HK-2 (cell line): ENCODE results near the gene HOXB13.

ENCODE experiments used
- DNase-seq: peaks from one replicate; pipeline ENCODE4 v3.0.0-alpha.2; 2018; ENCODE audit not compliant: unreplicated experiment

Gene HOXB13

DNA sequence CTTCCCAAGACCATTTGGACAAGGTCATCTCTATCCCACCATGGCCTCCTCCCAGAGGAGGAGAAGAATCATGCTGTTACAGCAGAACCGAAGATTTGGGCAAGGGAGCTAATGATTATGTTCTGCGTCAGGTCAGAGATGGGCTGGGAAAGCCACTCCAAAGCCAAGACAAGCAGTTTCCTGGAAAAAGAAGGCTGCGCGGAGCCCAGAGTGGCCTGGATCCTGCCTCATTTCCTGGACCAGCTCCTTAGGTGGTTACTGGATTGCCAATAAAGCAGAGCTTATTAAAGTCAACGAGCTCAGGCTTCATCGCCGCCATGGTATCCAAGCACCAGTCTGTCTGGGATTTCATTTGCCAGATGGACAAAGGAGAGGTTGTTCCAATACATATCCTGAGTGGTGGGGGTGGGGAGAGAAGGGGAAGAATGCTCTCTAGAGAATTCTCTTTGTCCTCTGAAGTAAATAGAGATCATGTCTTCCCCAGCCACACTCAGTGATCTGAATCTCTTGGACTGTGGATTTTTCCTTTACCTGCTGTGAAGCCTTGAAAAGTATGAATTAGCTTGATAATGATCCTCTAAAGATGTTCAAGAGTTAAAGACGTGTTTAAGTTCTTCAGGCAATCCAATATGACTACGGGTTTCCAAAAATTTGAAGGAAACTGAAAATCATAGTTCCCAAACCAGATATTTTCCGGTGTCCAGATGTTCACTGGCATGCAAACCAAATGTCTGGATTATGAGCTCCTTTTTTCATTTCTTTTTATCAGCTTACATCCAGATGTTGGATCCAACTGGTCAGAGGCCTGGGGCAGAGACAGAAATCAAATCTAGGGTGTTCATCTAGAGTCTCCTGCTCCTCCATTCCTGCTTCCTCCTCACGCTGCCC is 23.9 kb downstream of the HOXB13 start:
- DNase-seq = no peak

DNA sequence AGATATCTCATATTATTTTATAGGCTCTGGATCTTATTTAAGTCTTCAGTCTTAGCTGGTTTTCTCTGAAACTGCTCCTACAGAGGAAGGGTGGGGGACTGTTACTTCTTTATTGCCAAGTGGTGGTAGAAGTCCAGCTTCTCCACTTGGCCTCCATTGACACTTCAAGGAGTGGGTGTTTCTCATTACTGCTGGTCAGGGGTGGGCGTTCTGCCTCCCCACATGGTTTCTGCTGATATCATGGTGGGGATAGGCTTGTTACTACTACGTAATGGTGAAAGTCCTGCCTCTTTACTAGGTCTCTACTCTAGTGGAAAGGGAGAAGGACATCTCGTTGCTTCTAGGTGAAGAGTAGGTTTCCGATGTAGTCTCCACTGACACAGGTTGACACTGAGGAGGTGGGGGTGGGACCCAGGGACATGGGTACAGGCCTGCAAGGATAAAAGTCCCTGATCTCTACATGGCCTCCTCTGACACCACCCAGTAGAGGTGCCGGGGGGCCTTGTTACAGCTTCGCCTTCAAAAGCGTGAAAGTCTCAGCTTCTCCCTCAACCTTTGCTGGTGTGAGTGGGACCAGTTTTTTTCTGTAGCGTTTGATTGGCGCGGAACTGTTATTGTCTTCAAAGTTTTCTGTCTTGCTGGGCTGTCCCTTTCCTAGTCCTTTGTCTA is 26.6 kb downstream of the HOXB13 start:
- no peak for DNase-seq

DNA sequence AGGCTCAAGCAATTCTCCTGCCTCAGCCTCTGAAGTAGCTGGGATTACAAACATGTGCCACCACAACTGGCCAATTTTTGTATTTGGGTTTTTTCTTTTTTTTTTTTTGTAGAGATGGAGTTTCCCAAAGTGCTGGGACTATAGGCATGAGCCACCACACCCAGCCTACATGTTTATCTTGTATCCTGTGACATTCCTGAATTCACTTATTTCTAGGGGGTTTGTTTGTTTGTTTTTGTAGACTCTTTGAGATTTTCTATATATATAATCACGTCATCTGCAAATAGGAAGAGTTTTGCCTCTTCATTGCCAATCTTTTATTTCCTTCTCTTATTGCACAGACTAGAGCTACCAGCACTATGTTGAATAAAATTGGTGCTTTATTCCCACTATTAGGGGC is 35.4 kb downstream of the HOXB13 start:
- DNase-seq = no peak

DNA sequence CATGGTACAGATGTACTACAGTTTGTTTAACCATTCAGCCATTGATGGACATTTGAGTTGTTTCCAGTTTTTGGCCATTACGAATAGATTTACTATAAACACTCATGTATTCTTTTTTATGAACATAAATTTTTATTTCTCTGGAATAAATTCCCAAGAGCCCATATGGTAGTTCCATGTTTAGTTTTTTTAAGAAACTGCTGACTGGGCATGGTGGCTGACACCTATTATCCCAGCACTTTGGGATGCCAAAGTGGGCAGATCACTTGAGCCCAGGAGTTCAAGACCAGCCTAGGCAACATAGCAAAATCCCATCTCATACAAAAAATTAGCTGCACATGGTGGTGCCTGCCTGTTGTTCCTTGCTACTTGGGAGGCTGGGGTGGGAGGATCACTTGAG is 36.5 kb downstream of the HOXB13 start:
- DNase-seq = no peak

DNA sequence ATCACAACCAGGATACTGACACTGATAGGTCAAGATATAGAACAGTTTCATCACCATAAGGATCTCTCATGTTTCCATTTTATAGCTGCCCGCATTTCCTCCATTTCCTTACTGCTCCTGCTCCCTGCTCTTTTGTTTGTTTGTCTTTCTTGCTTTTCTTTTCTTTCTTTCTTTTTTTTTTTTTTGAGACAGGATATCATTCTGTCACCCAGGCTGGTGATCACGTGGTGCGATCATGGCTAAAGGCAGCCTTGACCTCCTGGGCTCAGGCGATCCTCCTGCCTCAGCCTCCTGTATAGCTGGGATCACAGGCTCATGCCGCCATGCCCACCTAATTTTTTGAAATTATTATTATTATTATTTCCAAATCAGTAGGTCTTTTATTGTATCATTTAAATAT is 37.9 kb downstream of the HOXB13 start:
- DNase-seq = no peak

DNA sequence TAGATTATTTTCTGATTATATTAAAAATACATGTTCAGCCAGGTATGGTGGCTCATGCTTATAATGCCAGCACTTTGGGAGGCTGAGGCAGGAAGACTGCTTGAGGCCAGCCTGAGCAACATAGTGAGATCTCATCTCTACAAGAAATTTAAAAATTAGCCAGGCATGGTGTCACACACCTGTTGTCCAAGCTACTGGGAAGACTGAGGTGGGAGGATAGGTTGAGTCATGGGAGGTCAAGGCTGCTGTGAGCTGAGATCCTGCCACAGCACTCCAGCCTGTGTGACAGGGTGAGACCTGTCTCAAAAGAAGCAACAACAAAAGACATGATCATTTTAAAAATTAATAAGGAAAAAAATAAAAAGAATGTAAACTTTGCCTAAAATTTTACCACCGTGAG is 46.9 kb downstream of the HOXB13 start:
- DNase-seq = no peak

DNA sequence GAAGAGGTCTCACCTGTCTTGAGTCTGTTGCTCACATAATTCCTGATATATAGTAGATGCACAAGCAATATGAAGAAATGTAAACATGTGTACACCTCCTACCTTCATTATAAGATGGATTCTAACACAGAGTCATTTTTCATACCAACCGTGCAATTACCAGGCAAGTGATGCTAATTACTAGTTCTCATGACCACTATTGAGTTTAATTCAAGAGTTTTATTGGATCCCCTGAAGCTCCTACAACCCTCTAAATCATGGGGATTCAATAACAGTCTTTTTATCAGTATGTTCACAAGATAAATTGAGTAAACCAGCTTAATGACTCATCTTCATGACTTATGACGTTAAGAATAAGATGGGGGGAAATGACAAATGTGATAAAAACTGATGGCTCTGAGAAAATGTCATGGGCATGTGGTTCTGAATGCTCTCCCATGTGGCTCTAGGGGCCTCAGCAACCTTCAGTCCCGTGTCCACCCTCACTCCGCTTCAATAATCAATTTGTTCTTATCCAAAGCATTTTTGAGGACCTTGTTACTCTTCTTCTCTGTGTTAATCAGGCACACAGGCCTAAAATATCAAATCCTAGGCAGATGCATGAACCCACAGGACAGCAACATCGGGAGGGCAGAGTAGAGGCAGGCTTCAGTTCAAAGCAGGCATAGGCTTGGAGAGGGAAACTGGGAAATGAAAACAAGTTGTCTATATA is 49.0 kb downstream of the HOXB13 start:
- DNase-seq = no peak

DNA sequence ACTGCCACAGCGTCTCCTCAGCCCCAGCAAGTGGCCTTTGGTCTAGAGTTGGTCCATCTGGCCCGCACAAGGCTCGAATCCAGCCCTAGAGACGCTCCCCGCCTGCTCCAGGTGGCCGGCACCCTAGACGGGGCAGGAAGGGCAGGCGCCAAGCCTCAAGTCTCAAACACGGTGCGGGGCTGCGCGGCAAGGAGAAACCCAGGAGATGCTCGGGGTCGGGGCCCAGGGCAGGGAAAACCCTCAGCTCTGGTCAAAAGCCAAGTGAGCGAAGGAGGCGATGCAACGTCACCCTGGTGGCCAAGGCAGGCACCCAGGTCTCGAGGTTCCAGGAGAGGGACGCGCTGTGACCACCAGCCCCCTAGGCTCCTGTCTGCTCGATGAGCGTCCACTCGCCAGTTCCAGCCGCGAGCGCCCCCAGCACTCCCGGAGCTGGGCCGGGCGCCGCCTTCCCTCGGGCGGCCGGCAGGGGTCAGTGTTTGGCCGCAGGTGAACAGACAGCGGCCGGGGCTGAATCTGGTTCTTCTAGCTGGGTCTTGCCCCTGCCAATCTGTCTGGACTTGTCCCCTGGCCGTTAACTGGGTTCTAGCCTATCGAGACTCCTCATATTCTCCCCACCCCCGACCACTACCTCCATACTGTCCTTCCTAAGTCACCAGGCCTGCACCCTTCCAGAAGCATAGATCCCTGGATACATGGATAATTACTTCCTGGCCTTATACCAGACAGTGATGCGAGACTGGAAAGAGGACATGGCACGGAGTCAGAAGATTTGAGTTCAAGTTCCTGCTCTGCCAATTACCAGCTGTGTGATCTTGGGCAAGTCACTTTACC is 50.2 kb downstream of the HOXB13 start:
- DNase-seq = no peak

DNA sequence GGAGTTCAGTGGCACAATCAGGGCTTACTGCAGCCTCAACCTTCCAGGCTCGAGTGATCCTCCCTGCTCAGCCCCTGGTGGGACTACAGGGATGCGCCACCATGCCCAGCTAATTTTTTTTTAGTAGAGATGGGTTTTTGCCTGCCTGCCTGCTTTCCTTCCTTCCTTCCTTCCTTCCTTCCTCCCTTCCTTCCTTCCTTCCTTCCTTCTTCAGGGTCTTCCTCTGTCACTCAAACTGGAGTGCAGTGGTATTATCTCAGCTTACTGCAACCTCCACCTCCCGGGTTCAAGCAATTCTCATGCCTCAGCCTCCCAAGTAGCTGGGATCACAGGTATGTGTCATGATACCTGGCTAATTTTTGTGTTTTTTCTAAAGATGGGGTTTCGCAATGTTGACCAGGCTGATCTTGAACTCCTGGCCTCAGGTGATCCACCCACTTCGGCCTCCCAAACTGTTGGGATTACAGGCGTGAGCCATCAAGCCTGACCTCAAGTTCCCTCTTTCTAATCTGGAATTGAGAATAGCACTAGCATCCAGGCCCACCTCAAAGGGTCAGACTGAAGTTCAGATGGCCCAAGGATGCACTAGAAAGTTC is 51.5 kb downstream of the HOXB13 start:
- DNase-seq = no peak
